Spleen (tissue), 11 donors: ENCODE measurements around the gene ACVR2B. TPM values are rescaled to one million over a fixed set of nuclear protein-coding genes. Genes with fewer than 3 reads are reported as not detected.

Experiments used
- DNase-seq: peaks from one replicate; pipeline ENCODE4 v3.0.0-alpha.2; 2020
- H3K27ac ChIP-seq, 8 donors: fragments of 200-600 bp; sonication (generic) in 7 of 8; 1 replicate in 4 of 8; 2 replicates in 4 of 8; pipeline versions ENCODE4 v1.5.0 to v1.8.0; 2016 to 2021; ENCODE audit warnings: inconsistent platforms in 4 of 8, mild to moderate bottlenecking in 4 of 8, moderate library complexity in 1 of 8
- H3K27me3 ChIP-seq, 7 donors: fragments of 200-600 bp; sonication (generic) in 6 of 7; replicated peaks in 1 of 7; 1 replicate in 4 of 7; 2 replicates in 3 of 7; pipeline versions ENCODE4 v1.5.0 to v1.8.0; 2016 to 2021; ENCODE audit warnings: inconsistent platforms in 3 of 7, mild to moderate bottlenecking in 1 of 7
- H3K36me3 ChIP-seq, 6 donors: fragments of 200-600 bp; sonication (generic) in 5 of 6; 1 replicate in 4 of 6; 2 replicates in 2 of 6; pipeline versions ENCODE4 v1.5.0 to v1.8.0; 2016 to 2021; ENCODE audit warnings: inconsistent platforms in 2 of 6
- H3K4me1 ChIP-seq, 6 donors: fragments of 200-600 bp; sonication (generic) in 5 of 6; 1 replicate in 3 of 6; 2 replicates in 3 of 6; pipeline versions ENCODE4 v1.5.0 to v1.8.0; 2016 to 2021; ENCODE audit warnings: inconsistent platforms in 3 of 6
- H3K4me3 ChIP-seq, 8 donors: fragments of 200-600 bp; sonication (generic) in 7 of 8; 1 replicate in 4 of 8; 2 replicates in 4 of 8; pipeline versions ENCODE4 v1.5.0 to v1.8.0; 2016 to 2021; ENCODE audit warnings: inconsistent platforms in 4 of 8, mild to moderate bottlenecking in 4 of 8, moderate library complexity in 2 of 8
- H3K9me3 ChIP-seq, 8 donors: fragments of 200-600 bp; sonication (generic) in 7 of 8; 1 replicate in 4 of 8; 2 replicates in 4 of 8; pipeline versions ENCODE4 v1.5.0 to v1.8.0; 2016 to 2021; ENCODE audit warnings: inconsistent platforms in 4 of 8
- POLR2A ChIP-seq, 3 donors: fragments of 450-650 bp; IDR thresholded peaks; one replicate each; pipeline ENCODE4 v1.5.1; 2017; ENCODE audit warnings: antibody characterized with exemption in 3 of 3, mild to moderate bottlenecking in 1 of 3
- POLR2AphosphoS5 ChIP-seq, 3 donors: sonication (generic); formaldehyde crosslinking; IDR thresholded peaks; one replicate each; pipeline ENCODE4 v1.5.1; 2017; ENCODE audit warnings: antibody characterized with exemption in 3 of 3
- WGBS, 5 donors: extraction: QIAGEN DNeasy Blood & Tissue Kit in 3 of 5; methylation state at CpG; one replicate each; pipeline versions ENCODE4 v1.1.5 to v1.1.7; 2013 to 2018; 5-methylcytosine and 5-hydroxymethylcytosine counted together
- intact Hi-C: fragments of 100-400 bp; cut with DNase I; formaldehyde crosslinking; loops from one replicate; pipeline ENCODE4 v1.15.0; 2023; ENCODE audit warnings: low total_unique reads
- polyA plus RNA-seq, 3 donors: library from polyadenylated mRNA; stranded (reverse); fragments of 200-250 nt; gene quantifications; one replicate each; pipeline ENCODE4 v1.2.1, GENCODE V29; 2013
- total RNA-seq, 7 donors: library from RNA; depleted of rRNA in 3 of 7; stranded (reverse); fragments of >200 nt in 3 of 7; fragmentation: NEBNext Ultra II Directional in 4 of 7; extraction: Animal tissue kit (Norgen Biotek cat#: 25700) in 4 of 7; gene quantifications; one replicate each; pipeline versions ENCODE4 v1.1.0 to v1.2.1, GENCODE V29; 2016 to 2021
- TF ChIP-seq, protein P1 (sequence below), 11 experiments: fragments of 200-600 bp in 7 of 11; fragments of 450-650 bp in 4 of 11; sonication (generic) in 4 of 11; IDR thresholded peaks in 8 of 11; conservative IDR thresholded peaks in 3 of 11; 1 replicate in 7 of 11; 2 replicates in 4 of 11; pipeline versions ENCODE4 v1.4.0 to v1.8.0; 2016 to 2021; ENCODE audit warnings: antibody characterized with exemption in 11 of 11, inconsistent platforms in 4 of 11, mild to moderate bottlenecking in 1 of 11
- donor health status: healthy with polysubstance abuse.
- donor health status: DM: no; HTN: no; CAD: no; lungs with moderate emphysema.
- donor health status: DM: no; HTN: no; CAD: no.
- donor health status: Bipolar disorder and iron deficiency.
- donor health status: healthy.
- donor health status: DM: no; HTN: no; CAD: no.
- donor health status: DM: yes; HTN: yes; CAD: no.

ACVR2B gene
- total and polyA plus RNA-seq, 10 donors = 0.28 to 8.4 (median 4.8) TPM

- Histone ChIP-seq H3K4me1 (peaks cover 0 to 3% (median 0%) of the 10 kb centered on the region in 6 donors), H3K27ac (no peak overlapping the region), H3K9me3 (peaks cover 0 to 25% (median 21%) of the 10 kb centered on the region in 8 donors), H3K36me3 (no peaks in the 10 kb centered on the region), H3K4me3 (no peak overlapping the region), H3K27me3 (no peaks in the 10 kb centered on the region)
- TF ChIP-seq POLR2AphosphoS5 (IDR thresholded peaks at IDR 0.05) = no peak
- TF ChIP-seq POLR2A (IDR thresholded peaks at IDR 0.05) = no peak
- TF ChIP-seq, protein P1, sequence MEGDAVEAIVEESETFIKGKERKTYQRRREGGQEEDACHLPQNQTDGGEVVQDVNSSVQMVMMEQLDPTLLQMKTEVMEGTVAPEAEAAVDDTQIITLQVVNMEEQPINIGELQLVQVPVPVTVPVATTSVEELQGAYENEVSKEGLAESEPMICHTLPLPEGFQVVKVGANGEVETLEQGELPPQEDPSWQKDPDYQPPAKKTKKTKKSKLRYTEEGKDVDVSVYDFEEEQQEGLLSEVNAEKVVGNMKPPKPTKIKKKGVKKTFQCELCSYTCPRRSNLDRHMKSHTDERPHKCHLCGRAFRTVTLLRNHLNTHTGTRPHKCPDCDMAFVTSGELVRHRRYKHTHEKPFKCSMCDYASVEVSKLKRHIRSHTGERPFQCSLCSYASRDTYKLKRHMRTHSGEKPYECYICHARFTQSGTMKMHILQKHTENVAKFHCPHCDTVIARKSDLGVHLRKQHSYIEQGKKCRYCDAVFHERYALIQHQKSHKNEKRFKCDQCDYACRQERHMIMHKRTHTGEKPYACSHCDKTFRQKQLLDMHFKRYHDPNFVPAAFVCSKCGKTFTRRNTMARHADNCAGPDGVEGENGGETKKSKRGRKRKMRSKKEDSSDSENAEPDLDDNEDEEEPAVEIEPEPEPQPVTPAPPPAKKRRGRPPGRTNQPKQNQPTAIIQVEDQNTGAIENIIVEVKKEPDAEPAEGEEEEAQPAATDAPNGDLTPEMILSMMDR (IDR thresholded peaks at IDR 0.05 in 8 of 11, conservative IDR thresholded peaks at IDR 0.05 in 3 of 11) = no peak
- 83 to 93% (median 93%) methylated on average over 3 of the region's 3 CpGs for WGBS, 5 donors
- DNase-seq = no peak
- intact Hi-C loops = no loop called here
Measured at GRCh38 chr3:38471260-38471857, 17.7 kb downstream of the ACVR2B start.

GRCh38 chr3:38472342-38472741 is 18.7 kb downstream of the ACVR2B start:
- Histone ChIP-seq H3K4me3 (no peak overlapping the region), H3K4me1 (peaks cover 0 to 3% (median 0%) of the 10 kb centered on the region in 6 donors), H3K36me3 (no peaks in the 10 kb centered on the region), H3K27me3 (no peaks in the 10 kb centered on the region), H3K9me3 (peaks cover 0 to 25% (median 21%) of the 10 kb centered on the region in 8 donors), H3K27ac (no peak overlapping the region)
- TF ChIP-seq, protein P1 (IDR thresholded peaks at IDR 0.05 in 8 of 11, conservative IDR thresholded peaks at IDR 0.05 in 3 of 11) = no peak
- TF ChIP-seq POLR2A (IDR thresholded peaks at IDR 0.05) (no peak), POLR2AphosphoS5 (IDR thresholded peaks at IDR 0.05) (no peak)
- no peak for DNase-seq
- WGBS, 5 donors = 77 to 100% (median 82%) methylated on average over 1 of the region's 1 CpG
- intact Hi-C loops = no loop called here

GRCh38 chr3:38473229-38473628 is 19.5 kb downstream of the ACVR2B start:
- Histone ChIP-seq H3K27me3 (no peaks in the 10 kb centered on the region), H3K27ac (no peak overlapping the region), H3K4me3 (no peak overlapping the region), H3K9me3 (peaks cover 0 to 25% (median 21%) of the 10 kb centered on the region in 8 donors), H3K36me3 (peaks cover 0 to 5% (median 0%) of the 10 kb centered on the region in 6 donors), H3K4me1 (peaks cover 0 to 3% (median 0%) of the 10 kb centered on the region in 6 donors)
- TF ChIP-seq POLR2A (IDR thresholded peaks at IDR 0.05) = no peak
- TF ChIP-seq, protein P1 (IDR thresholded peaks at IDR 0.05 in 8 of 11, conservative IDR thresholded peaks at IDR 0.05 in 3 of 11) = no peak
- TF ChIP-seq POLR2AphosphoS5 (IDR thresholded peaks at IDR 0.05) = no peak
- 84 to 100% (median 97%) methylated on average over 2 of the region's 2 CpGs for WGBS, 5 donors
- no peak for DNase-seq
- intact Hi-C loops = no loop called here

DNA sequence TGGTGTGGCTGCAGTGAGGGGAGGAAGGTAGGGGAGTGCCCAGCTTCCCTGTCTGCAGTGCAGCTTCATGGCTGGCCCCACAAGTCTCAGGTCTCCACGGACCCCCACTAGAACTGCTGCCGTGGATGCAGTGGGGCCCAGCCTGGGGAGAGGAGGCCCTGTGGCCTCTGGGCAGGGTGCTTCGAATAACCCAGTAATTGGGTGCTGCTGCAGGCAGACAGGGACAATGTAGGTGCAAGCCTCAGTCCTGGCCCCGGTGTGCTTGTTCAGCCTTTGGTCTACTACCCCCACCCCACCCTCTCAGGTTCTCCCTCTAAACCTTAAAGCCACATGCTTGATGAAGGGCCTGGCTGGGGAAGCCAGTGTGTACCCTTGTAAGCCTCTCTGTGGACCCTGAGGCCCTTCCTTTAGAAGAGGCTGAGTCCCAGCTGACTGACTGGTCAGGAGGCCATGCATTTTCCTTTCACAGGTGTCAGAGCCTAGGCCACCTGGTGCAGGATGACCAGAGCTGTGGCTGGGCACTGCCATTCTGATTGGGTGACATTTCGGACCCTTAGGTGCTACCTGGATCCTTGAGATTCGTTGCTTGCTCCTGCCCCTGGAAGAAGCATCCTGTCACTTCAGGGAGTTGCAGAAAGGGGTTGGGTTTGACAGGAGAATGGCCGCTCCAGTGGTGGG is 21.4 kb downstream of the ACVR2B start:
- 80 to 95% (median 89%) methylated on average over 6 to 7 of the region's 7 CpGs for WGBS, 5 donors
- Histone ChIP-seq H3K27ac (no peak overlapping the region), H3K4me1 (peaks cover 0 to 3% (median 0%) of the 10 kb centered on the region in 6 donors), H3K36me3 (peaks cover 0 to 18% (median 4%) of the 10 kb centered on the region in 6 donors), H3K27me3 (no peaks in the 10 kb centered on the region), H3K9me3 (peaks cover 0 to 7% (median 6%) of the 10 kb centered on the region in 8 donors), H3K4me3 (no peak overlapping the region)
- intact Hi-C loops = no loop called here
- DNase-seq = no peak
- TF ChIP-seq, protein P1 (IDR thresholded peaks at IDR 0.05 in 8 of 11, conservative IDR thresholded peaks at IDR 0.05 in 3 of 11) = no peak
- no peak for TF ChIP-seq POLR2AphosphoS5 (IDR thresholded peaks at IDR 0.05)
- TF ChIP-seq POLR2A (IDR thresholded peaks at IDR 0.05) = no peak
